GM20431 (cell line): ENCODE results near the gene FOXF1.

Experiments used
- in situ Hi-C: fragments of 300-500 bp; cut with MseI, MboI; formaldehyde crosslinking; loops from one replicate; pipeline ENCODE4 v1.15.0; 2020; ENCODE audit warnings: low sequenced_read_pairs; ENCODE audit not compliant: unreplicated experiment

Gene FOXF1

DNA sequence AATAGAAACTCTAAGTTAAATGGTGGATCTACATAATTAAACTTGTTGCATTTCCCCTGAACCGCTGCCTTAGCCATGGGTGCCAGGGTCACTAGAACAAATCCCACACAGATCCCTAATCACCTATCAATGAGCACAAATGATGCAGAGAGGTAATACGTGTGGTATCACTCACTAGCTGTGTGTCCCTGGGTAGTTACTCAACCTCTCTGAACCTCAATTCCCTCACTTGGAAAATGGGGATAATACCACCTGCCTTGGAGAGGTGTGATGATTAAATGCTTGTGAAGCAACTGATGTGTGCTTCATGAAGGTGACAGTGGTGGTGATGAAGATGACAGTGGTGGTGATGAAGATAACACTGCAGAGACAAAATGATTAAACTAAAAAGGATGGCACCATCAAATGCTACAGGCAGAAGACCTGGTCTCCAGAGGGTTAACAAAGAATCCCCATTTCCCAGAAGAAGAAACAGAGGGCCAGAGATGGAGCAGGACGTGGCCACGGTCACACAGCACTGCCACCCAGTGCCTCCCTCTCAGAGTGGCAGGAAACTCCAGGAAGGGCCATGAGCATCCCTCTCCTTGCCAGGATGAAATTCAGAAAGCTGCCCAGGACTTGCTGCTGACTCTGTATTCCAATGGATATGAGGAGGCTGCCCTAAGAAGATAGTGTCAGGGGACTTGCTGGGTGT lies 17.9 kb upstream of the FOXF1 start:
- in situ Hi-C loops = no loop called here

DNA sequence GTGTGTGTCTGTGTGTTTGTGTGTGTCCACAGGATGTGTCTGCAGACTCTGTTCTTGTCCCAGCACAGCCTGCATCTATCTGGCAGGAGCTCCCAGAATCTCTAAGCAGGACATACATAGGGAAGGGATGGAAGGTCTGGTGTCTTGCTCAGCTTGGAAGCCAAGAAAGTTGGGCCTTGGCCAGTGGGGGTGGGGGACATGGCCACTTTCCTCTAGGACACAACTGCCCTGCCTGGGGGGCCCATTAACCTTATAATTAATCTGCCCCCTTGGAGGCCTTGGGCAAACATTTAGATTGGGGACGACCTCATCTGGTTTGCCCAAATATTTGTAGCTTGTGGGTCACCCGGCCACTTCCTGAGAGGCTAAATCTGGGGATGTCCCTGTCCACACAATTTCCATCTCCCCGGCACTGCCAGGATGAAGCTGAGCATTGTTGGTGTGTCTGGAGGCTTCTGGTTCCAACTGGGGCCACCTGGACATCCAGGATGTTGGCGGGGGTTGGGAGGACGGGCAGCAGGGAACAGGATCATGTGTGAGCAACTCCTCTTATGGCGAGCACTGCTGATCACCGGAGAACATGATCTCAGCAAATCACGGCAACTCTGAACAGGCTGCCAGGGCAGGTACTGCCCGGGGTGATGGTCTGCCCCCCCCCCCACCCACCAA lies 17.2 kb upstream of the FOXF1 start:
- in situ Hi-C loops = no loop called here

DNA sequence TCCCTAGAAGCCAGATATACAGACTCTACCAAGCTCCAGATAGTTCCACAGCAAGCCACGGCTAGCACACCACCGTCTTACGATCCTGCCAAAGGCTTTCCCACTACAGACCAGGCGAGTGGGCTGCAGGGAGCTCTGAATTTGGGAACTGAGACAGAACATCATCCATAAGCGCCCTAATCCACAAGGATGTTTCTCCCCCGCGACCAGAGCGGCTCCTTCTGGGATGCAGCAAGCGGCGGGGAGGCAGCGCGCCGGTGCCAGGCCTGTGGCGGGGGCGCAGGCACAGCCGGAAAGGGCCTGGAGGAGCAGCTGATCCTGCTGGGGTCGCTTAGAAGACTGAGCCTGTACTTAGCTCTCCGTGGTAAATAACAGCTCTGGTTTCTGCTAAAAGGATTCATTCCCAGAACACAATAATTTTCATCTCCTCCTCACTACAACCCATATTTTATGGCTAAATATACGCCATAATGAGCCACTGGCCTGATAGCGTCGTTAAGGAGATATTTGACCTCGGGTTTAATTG lies 16.2 kb upstream of the FOXF1 start:
- in situ Hi-C loops = no loop called here

- in situ Hi-C loops = no loop called here
Observed at GRCh38 chr16:86494565-86495356, 15.6 kb upstream of the FOXF1 start.

DNA sequence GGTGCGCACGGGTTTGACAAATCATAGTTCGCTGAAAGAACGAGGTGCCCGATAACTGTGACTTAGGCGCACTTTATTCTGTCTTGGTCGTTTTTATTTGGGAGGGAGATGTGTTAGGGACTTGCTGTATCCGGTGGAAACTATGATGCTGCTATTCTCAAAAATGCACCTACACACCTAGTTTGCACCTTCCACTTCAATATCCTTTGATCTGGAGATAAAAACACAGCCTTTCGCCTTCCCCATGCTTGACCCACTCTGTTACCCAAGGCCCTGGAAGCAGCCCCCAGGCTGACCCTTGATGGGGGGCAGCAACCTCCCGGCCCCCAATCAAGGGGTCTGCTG lies 15.0 kb upstream of the FOXF1 start:
- in situ Hi-C loops = no loop called here

- in situ Hi-C loops = no loop called here
Observed at GRCh38 chr16:86495756-86496261, 14.5 kb upstream of the FOXF1 start.

DNA sequence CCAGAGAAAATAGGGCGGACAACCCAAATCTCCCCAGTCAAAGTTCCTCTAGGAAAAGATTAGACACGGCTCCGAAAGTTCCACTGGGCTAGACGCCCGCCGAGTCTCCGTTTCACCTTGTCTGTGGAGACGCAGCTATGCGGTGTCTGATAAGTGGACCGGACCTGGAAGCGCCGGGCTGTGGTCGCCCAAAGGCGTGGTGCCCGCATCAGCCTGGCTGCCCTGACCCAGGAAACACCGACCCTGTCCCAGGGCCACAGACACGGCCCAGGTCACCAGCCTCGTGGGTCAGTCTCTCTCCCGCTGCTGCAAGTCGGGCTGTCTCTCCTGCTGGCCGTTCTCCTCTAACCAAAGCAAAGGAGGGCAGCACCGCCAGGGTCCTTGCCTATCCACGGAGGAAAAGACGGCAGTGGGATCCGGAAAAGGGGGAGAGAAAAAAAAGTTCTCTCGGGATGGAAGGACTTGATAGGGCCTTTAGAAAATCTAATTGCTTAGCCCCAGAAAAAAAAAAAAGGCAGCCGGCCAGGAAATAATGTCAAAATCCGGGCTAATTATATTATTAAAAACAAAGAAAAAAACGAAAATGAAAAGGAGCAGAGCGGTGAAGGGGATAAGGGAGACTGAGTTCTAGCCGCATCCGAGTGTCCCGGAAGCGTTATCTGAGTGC lies 13.9 kb upstream of the FOXF1 start:
- in situ Hi-C loops = no loop called here

DNA sequence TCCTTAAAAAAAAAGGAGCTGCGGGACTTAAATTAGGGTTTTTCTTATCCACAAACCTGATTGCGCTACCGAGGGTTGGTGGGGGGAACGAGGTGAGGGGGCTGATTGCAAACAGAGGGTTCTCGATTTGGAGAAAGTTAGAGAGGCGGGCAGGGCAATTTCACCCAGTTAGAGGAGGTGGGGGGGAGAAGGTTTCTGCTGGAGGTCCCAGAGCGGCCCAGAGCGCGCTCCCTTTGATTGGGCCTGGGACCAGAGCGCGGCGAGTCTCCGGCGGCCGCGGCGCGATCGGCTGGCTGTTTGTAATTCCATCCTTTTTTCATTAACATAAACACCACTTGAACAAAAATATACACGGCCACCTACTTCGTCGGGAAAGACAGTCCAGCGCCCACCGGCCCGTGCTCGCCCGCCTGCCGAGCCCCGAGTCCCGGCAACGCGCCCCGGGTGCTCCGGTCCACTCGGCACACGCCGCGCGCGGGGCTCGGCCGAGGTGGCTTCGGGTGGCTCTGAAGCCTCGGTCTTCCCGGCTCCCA lies 13.3 kb upstream of the FOXF1 start:
- in situ Hi-C loops = no loop called here

DNA sequence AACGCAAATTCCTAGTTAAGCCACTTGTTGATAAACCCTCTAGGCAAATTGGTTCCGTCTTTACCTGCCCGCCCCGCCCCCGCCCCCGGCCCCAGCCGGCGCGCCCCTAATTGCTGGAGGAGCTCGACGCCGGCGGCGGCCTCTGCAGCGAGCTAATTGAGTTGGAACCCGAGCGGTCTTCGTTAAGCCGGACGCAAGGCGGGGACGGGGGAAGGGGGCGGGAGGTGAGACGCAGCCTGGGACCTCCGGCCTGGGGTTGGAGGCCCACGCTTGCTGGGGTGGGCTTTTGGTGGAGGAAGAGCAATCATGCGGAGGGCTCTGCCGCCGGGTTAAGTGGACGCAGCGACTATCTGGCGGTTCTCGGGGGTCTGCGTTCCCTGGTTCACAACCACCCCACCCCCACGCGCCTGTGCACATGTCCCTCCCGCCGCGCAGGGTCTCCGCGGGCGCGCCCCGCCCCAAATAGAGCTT lies 12.7 kb upstream of the FOXF1 start:
- in situ Hi-C loops = no loop called here

DNA sequence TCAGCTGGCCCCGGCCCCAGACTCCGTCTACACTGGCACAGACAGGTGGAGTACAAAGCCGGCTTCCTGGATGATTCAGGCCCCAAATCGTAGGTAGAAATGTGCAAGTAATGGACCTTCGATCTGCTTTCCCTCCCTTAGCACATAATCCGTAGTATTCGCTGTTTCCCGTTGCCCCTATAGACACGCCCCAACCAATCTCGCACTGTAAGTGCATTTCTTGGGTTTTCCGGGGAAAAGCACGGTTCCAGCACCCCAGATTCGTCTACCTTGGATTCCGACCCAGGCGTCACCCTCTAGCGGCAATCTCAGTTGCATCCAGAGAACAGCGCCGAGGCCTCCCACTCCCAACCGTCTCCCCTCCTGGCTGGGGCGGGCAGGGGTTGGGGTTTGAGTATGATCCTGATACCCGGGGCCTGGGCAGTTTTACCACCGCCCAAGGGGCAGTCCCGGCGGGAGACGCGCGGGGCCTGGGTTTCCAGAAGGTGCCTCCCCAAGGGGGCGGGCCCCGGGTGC lies 12.1 kb upstream of the FOXF1 start:
- in situ Hi-C loops = no loop called here

GRCh38 chr16:86498671-86499439 lies 11.5 kb upstream of the FOXF1 start:
- in situ Hi-C loops = no loop called here

DNA sequence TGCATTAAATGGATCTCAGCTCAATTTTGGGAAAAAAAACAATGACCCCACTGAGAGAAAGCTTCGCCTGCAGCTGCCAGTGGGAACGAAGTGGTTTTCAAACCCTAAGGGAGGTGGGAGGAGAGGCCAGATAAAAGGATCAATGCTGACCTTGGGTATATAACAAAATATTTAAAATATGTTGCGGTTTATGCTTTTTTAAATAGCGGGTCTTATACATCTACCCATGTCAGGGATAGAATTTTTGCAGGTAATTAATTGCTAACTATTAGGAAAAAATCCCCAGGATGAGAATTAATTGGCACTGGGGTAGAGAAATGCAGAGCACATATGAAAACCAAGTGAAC lies 10.9 kb upstream of the FOXF1 start:
- in situ Hi-C loops = no loop called here

DNA sequence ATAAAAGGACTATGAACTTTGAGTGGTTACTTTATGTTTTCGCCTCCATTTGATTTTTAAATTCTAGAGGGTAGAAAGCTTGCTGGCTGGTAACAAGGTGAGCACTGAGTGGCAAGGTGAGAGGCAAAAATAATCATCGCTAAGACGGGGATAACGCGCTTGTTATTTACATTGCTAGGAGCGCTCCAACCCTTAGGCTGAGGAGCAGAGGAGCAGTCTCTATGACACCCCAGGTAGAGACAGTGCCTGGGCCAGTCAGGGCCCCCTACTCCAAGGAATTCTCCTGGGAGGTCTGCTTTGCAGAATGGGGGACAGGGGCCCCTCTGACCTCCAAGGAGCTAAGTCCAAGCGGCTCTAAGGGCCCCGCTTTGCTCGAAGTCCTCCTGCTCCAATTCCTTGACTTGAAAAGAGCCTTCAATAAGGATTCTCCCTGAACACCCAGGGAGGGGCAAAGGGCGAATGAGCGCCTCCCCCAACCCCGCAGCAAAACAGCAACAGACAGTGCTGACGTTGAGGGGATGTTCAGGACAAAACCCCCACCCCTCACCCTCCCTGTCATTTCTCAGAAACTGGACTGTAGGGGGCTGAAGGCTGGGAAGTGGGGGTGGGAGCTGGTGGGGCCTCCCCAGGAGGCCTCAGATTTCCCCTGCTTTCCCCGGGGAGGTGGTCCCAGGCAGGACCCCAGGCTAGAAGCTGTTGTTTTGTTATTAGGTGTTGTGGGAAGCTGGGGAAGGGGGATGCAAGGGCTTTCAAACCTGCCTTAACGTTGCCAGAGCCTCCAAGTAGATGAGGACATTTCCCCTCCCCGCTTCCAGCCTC lies 10.2 kb upstream of the FOXF1 start:
- in situ Hi-C loops = loop anchor here (25.0 kb wide), 1 partner anchor 688 kb away; no protein-coding TSS in a partner anchor

GRCh38 chr16:86500708-86501510 lies 9.4 kb upstream of the FOXF1 start:
- in situ Hi-C loops = loop anchor here (25.0 kb wide), 1 partner anchor 689 kb away; no protein-coding TSS in a partner anchor

GRCh38 chr16:86501989-86502855 lies 8.1 kb upstream of the FOXF1 start:
- in situ Hi-C loops = loop anchor here (25.0 kb wide), 1 partner anchor 690 kb away; no protein-coding TSS in a partner anchor
